ENCODE data around the gene ITPA. TPM values are rescaled to one million over a fixed set of nuclear protein-coding genes. Genes with fewer than 3 reads are reported as not detected.

ITPA gene
- total RNA-seq, 4 donors from 2014 or later = 21.8 to 51.8 (median 38.8) TPM

- TF ChIP-seq CTCF (IDR thresholded peaks at IDR 0.05; ENCODE audit: low read depth) = no peak
Observed at GRCh38 chr20:3237011-3237957, 28.0 kb downstream of the ITPA start.

GRCh38 chr20:3237958-3238615 is 28.8 kb downstream of the ITPA start:
- no peak for TF ChIP-seq CTCF (IDR thresholded peaks at IDR 0.05; ENCODE audit: low read depth)

- no peak for TF ChIP-seq CTCF (IDR thresholded peaks at IDR 0.05; ENCODE audit: low read depth)
Observed at GRCh38 chr20:3238616-3239025, 29.3 kb downstream of the ITPA start.

GRCh38 chr20:3239026-3239866 is 29.9 kb downstream of the ITPA start, which contains the start of gene SLC4A11:
SLC4A11 (minus strand) TSS chr20:3239190; CDS start chr20:3239137, 53 bp downstream.
- TF ChIP-seq CTCF (IDR thresholded peaks at IDR 0.05; ENCODE audit: low read depth) = no peak

DNA sequence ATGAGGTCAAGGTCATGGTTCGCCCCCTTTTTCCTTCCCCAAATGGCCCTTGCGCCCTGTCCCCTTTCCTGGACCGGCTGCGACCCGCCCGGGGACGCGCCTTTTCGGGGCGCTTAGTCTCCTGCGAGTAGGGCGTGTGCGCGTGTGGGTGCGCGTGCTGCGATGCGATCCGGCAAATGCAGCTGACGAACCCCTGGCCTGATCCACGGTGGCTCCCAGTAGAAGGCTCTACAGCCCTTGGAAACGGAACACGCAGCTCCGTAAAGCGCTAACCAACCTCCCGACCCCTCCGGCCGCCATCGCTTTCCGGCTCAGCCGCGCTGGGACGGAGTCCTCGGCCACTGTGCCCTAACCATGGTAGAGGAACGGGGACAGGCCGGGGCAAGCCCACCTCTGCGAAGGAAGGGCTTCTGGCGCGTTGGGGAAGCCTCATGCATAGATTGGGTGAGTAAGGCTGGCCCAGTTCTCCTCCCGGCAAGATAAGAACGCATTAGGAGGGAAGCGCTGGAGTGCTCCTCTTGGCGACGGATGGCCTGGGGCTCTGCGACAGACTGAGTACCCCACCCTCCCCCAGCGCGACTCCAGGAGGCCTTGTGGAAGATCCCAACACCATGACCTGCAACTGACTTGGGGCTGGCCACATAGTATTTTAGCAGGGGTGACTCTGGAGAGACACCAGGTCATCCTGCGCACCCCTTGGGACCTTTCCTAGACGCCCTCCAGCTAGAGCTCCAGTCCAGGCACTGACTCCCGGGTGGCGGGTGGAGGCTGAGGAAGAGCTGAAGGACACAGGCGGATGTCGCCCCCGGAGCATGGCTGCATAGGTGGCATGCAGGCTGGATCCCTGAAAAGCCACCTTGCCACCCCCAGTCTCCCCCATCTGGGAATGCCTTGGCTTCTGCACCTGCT is 30.8 kb downstream of the ITPA start:
- no peak for TF ChIP-seq CTCF (IDR thresholded peaks at IDR 0.05; ENCODE audit: low read depth)

DNA sequence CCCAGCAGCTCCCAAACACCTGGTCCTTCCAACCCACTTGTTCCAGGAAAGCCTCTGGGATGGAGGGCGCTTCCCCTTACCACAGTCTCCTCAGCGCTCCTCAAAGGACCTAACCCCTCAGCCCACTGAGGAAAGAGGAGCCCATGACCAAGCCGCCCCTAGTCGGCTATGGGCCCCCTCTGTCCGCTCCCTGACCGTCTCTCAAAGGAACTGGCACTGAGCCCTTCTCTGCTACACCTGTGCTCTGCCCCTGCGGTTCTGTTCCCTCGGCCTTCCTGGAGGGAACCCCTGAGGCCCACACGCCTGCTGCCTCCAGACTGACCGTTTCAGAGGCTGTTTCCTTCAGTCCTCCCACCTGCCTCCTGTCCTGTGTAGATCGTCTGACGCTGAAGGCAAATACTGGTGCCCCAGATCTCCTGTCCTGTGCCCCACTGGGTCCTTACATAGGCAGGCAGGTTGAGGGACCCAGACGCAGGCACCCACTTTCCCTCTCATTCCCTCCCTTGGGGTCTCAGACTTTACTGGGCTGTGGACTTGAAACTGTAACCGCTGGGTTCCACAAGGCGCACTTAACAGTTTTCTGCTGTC is 31.6 kb downstream of the ITPA start:
- no peak for TF ChIP-seq CTCF (IDR thresholded peaks at IDR 0.05; ENCODE audit: low read depth)

All from subcutaneous adipose tissue (tissue), 4 donors.